ENCODE measurements around the gene ANKRD16.

DNA sequence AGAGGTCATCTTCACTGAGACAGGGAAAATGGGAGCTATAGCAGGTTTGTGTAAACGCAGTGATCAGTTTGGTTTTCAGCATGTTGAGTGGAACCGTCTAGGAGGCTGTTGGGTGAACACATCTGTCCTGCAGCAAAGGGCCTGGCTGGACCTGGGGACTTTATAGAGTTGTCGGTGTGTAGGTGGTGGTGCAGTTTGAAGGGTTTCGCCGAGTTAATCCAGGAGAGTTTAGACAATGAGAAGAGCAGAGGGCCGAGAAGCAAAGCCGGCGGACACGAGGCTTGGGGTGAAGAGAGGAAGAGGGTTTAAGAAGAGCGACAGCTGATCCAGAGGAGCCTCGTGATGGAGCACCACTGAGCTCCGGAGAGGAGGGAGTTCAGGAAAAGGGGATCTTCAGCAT, 48.6 kb upstream of the ANKRD16 start:
- TF ChIP-seq HNRNPL (IDR thresholded peaks at IDR 0.05; ENCODE audit: low read depth, low read length) (no peak), MTF1 (CRISPR knock-in tag; IDR thresholded peaks at IDR 0.05) (no peak), ZNF260 (CRISPR knock-in tag; IDR thresholded peaks at IDR 0.05; ENCODE audit: borderline replicate concordance, low read depth) (no peak), ZNF607 (CRISPR knock-in tag; IDR thresholded peaks at IDR 0.05; ENCODE audit: borderline replicate concordance) (no peak), KDM1A (CRISPR knock-in tag; IDR thresholded peaks at IDR 0.05) (no peak), CTCF (CRISPR knock-in tag; IDR thresholded peaks at IDR 0.05) (no peak), DPF2 (CRISPR knock-in tag; IDR thresholded peaks at IDR 0.05; ENCODE audit: borderline replicate concordance, low read depth) (no peak)
- TF ChIP-seq, protein P1, sequence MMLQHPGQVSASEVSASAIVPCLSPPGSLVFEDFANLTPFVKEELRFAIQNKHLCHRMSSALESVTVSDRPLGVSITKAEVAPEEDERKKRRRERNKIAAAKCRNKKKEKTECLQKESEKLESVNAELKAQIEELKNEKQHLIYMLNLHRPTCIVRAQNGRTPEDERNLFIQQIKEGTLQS (CRISPR knock-in tag; IDR thresholded peaks at IDR 0.05), result no peak
- TF ChIP-seq, protein P2, sequence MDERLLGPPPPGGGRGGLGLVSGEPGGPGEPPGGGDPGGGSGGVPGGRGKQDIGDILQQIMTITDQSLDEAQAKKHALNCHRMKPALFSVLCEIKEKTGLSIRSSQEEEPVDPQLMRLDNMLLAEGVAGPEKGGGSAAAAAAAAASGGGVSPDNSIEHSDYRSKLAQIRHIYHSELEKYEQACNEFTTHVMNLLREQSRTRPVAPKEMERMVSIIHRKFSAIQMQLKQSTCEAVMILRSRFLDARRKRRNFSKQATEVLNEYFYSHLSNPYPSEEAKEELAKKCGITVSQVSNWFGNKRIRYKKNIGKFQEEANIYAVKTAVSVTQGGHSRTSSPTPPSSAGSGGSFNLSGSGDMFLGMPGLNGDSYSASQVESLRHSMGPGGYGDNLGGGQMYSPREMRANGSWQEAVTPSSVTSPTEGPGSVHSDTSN (CRISPR knock-in tag; IDR thresholded peaks at IDR 0.05), result no peak
